Stimulated activated CD4-positive, alpha-beta T cell treated with anti-CD3 and anti-CD28 coated beads, Interleukin-12 subunit alpha, Interleukin-12 subunit beta, amount 100 ng/mL, for 48 hours (primary cell): Measurements from ENCODE around the gene LRRN2.

ENCODE experiments used
- DNase-seq, 3 donors: peaks; one replicate each; pipeline ENCODE4 v3.0.0-alpha.2; 2020; ENCODE audit warnings: low read depth in 2 of 3, low spot score in 1 of 3

The LRRN2 gene

DNA sequence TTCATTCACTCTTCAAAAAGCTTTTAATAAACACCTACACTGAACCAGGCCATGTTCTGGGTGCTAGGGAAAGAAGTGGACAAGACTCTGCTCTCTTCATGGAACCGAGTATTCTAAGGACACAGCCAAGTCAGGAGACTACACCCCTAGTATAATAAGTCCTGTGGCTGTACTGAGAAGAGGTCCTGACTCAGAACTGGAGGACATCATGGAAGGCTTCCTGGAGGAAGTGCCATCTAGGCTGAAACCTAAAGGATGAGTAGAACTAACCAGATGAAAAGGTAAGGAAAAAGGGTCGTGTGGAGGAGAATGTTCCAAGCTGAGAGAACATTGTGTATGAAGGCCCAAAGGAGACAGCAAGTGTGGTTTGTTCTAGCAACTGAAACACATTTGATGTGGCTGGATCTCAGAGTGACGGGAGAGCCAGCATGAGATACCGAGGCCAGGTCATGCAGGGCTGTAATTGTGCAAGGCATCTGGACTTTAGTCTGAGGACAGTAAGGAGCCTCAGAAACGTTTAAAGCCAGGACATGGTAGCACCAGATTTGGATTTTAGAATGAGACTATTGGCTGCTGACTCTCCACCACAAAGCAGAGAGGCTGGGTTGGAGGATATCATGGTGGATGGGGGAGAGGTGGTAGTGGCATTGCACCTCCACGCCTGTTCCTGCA is 82.5 kb downstream of the LRRN2 start:
- DNase-seq, result no peak

DNA sequence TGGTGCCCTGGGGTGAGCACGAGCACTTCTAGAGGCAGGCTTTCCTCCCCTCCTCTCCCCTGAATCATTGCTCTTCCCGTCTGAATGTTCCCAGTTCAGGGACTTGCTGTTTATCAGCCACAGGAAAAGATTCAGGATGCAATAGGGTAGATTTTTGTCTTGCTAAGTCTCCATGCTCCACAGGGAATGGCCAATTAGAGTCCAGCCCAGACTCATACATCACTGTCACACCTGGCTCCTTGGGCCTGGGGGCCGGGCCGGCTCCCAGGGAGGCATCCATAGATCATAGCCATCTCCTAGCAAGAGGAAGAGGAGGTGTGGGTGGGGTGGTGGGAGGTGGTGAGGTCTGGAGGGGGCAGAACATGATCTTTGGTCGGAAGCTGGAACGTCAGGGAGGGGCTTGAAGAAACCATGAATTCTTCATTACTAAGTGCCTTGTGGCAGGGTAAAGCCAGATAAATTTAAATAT is 83.4 kb downstream of the LRRN2 start:
- DNase-seq, result no peak

DNA sequence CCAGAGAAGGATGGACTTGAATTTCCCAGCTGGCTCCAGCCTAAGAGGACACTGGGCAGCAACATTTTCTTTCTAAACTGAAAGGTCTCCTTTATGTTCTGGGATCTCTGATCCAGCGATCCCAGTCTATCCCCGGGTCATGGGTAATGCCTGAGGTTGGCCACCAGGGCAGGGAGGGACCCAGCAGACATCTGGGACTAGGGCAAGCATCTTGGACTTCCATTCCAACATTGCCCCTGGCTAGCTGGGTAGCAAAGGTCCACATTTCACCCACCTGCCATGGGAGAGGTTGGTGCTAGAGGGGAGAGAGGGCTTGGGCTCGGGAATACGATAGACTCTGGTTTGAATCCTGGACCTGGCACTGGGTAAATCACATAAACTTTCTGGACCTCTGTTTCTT is 84.6 kb downstream of the LRRN2 start:
- no peak for DNase-seq

DNA sequence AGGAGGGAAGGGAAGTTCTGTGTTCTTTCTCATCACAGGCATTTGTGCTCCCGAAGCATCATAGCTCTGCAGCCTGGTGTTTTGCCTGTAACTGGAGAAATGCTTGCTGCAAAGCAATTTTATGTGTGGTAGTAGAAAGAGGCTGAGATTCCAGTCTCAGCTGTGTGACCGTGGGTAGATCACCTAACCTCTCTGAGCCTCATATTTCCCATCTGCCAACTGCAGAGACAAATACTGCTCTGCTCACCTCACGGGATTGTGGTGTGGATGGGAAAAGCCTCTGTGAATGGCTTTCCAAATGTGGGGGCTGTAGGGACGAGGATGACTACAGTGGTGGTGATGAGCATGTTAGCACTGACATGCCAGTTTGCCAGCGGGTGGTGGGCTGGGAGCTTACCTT is 85.3 kb downstream of the LRRN2 start:
- no peak for DNase-seq

DNA sequence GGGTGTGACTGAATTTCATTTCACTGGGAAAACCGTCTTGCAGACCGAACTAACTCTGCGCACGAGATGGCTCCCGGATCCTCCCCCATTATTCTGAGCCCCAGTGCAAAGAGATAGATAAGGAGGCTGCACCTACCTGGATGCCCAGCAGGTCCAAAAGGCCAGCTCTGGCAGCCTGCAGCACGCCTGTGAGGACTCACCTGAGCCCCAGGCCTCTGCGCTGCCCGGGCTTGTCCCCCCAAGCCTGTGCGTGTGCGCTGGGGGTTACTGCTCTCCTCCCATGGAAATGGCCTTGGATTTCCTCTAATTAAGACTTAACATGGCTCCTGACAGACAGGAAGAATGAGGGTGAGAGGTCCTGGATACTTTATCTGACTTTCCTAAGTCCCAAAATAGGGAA is 85.9 kb downstream of the LRRN2 start:
- DNase-seq, result no peak

DNA sequence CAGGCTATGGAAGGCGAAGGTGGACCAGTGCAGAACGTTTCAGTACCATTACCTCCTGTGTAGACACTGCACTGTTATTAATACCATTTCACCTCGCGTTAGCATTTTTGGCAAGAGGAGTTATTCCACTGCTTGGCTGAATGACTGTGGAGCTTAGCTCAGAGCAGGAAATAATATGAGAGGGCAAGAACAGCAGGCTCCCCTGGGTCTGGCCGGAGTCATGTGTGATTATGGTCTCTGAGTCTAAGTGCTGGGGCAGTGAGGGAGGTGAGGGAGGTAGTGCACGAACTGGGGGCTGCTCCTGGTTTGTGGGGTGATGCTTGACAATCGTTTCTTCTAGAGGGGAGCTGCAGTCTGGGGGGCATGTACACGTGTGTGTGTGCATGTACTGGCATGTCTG is 86.4 kb downstream of the LRRN2 start:
- DNase-seq, result no peak

DNA sequence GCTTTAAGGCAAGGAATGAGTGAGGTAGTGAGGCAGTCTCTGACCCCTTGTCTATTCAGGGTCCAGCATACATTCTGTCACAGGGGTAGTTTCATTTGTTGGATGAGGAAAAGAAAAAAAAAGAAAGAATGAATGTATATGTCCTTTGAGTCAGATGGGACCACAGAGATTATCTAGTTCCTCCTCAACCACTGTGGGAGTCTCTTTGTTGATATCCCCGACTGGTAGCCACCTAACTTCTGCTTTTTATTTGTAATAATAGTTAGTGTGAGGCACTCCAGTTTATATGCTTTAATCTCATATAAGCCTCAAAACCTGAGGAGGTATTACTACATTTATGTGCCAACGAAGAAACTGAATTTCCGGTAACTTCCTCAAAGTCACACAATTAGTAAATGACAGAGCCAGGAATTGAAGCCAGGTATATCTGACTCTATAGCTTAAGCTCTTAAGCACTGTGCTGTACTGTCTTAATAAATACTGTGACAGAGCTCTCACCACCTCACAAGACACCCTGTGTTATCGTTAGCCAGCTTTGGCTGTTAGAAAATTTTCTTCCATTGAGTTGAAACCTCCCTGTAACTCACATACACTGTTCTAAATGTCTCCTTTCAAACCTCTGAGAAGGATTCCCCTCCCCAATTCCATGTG is 87.1 kb downstream of the LRRN2 start:
- no peak for DNase-seq

DNA sequence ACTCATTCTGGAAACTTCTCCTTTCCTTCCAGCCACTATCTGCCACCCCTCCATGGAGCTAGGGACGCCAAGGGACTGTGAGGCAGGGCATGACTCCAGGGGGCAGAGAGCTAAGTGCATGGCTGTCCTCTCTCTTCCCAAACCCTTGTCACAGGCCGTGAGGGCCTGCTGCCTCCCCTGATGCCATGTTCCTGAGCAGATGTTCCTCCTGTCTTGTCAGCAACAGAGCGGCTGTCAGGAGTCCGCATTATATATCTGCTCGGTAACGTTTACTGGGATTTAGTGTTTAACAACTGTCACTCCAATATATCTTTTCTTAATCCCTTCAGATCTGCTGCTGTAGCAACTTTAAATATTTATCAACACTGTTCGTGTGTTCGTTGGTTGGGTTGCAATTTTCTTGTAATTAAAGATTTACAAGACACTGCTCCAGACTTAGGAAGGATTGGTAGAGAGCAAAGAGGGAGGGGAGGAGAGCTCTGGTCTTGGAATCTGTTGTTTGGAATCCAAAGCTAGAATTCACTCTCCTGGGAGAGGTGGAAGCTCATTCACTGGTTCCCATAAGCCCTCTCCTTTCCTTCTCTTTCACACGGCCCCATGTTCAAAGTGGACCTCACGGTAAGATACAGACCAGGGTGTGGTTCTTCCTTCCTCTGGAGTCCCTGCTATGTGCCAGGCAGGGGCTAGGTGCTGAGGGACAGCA is 93.1 kb downstream of the LRRN2 start:
- DNase-seq, result no peak

DNA sequence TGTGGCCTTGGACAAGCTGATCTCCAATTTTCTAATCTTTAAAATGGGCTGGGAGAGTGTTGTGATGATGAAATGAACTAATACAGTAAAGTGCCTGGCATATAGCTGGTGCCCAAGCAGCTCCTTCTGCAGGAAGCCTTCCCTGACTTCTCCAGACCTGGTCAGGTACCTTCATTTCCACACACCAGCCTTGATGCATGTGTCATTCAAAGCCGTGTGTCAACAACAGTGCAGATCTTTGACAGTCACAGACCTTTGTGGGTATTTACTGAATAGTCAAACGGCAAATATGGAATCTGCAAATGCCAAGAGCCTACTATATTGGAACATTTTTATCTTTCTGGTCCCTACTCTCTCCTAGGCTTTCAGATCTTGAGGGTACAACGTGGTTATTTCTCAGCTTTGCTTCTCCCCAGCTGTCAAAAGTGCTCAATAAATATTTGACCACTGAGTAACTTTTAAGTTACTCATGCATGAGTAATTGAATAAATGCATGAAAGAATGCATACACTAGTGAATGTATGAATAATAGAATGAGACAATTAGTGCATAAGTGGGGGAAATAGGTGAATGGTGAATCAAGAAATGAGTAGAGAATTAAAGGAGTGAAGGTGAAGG is 94.0 kb downstream of the LRRN2 start:
- DNase-seq, result no peak

DNA sequence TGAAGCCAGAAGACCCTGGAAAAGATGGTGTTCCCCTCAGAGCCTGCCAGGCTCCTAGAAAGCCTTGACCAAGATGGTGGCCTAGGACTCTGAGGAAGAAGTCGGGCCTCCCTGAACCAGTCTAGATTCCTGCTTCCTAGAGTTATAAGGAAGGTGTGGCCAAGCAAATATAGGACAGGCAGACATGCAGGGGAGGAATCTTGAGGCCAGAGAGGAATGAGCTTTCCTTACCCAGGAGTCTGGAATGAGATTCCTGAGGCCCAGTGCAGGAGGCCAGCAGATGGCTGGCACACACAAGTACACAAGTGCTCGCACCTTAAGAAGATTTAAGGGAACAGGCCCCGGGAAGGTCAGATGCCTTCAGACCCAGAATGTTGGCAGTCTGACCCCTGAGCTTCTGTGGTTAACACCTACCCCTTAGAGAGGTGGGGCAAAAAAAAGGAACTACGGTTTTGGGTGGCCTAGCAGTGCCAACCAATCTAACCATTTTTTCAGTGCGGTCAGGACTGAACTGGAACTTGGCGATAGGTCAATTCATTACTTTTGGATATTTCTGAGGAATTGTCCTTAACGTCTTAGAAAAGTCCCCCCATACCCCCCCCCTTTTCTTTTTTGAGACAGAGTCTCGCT is 96.0 kb downstream of the LRRN2 start:
- DNase-seq, result no peak

DNA sequence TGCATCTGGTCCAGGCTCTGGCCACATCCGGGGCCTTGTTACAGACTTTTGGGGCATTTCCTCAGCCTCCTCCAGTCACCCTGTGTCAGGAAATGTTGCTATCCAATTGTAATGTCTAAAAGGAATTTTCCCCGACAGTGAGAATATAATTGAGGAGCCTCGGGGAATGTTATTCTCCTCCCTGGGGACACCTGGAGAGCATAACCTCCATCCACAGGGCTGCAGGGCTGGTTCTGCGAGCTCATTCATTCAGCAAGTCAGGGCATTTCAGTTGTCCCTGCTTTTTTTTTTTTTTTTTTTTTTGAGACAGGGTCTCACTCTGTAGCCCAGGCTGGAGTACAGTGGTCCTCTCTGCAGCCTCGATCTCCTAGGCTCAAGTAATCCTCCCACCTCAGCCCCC is 96.7 kb downstream of the LRRN2 start:
- no peak for DNase-seq

DNA sequence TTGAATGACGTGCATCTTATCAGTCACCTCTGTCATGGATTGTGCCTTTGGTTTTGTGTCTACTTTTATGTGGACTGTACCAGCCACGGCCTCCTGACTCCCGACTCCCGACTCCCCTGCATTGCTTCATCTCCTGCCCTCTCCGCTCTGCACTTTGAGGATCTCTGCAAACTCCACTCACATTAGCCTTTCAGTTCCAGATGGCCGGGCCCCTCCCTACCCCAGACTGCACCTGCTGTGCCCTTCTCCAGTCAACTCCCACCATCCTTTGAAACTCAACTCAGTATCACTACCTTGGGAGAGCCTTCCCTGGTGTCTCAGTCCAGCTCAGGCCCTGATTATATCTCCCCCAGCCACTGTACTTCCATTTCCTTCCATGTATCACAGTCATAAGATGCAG is 97.9 kb downstream of the LRRN2 start:
- no peak for DNase-seq

DNA sequence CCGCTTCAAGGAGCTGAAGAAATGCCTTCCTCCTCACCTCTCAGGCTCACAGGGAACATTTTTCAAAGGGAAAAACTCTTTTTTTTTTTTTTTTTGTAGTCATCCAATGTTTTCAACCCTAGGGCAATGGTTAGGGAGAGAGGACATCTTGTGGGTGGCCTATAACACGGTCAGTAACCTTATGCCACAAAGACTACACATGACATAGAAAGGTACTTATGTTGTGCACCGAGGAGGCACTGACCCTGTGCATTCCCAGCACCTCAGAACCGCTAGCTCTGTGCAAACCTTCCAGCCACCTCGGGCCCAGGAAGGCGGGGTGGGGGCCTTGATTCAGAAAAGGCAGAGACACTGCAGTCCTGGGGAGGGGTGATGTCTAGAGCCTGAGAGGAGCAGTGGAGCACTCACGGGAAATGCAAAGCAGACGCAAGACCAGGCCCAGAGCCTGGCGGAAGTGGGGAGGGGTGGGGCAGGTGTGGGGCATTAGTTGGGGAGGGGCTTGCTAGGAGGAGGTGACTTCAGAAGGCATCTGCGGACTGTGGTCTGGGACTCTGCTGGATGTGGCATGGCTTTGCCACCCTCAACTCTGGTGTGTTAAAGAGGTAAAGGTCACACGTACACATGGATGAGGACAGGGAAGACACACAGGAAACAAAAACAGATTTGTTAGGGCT is 100.7 kb downstream of the LRRN2 start:
- DNase-seq, result no peak

DNA sequence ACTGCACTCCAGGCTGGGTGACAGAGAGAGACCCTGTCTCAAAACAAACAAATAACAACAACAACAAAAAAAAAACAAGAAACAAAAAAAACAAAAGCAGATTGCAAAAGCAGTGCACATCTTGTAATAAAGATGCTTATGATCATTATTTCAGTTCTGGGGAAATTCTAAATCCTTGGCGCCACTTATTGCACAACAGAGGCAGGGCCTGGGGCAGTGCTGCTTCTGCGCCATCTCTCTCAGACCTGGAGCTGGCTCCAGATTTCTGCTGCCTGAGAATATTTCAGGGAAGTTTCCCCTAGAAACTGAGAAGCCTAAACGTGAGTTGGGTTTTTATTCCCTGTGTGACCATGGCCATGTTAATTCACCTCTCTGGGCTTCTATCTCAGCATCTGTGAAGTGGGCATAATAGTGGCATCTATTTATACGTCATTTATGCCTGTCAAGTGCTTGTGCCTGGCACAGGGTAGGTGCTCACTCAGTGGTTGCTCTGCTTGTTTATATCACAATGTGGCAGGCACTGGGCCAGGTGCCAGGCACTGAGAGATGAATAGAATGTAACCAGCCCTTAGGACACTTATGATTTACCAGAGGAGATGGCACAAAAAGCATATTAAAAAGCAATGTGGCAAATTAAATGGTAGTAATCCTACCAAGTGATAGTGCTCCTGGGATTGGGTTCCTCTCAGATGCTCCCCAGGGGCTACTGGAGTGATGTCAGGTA is 101.5 kb downstream of the LRRN2 start:
- no peak for DNase-seq

DNA sequence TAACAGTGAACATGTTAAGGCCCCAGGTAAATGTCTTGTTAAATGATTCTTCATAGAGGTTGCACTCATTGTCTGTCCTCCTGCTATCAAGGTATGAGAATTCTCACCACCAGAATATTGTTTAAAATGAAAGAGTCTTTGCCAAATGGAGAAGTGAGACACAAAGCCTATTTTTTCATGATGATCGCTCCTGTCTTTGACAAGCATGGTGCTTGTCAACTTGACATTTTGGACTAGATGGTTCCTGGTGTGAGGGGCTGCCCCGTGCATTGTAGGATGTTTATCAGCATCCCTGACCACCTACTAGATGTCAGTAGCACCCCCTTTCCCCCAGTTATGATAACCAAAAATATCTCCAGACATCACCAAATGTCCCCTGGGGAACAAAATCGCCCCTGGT is 103.8 kb downstream of the LRRN2 start:
- no peak for DNase-seq

DNA sequence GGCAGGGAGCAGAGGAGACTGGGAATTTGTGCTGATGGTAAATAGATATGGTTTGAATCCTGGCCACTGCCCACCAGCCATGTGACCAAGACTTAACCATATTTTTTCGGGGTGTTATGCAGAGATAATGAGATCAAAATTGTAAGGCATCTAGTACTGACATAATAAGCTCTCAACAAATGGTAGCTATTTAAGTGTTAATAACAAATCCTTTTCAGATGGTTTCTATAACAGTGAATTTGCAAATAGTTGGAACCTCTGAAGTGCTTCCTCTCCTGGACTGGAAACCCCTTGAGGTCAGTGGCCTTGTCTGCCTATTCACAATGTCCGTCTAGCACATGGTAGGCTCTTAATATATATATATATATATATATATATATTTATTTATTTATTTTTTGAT is 104.7 kb downstream of the LRRN2 start:
- DNase-seq, result no peak

DNA sequence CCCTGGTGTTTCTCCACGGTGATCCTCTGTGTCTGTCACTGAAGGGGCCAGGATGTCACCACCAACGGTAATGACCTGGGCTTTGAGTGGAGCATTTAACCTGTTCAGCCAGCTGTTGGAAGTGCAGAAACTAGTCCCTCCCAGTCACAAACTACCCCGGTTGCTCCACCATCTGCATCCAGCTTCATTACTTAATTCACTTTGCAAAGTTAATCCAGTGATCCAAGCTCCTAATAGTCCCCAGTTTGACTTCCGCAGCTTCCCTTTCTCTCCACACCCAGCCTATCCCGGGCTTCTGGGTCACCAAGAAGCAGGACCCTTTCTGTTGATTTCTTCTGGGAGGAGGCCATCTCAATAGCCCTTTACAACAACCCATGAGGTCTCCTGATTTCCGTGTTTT is 105.9 kb downstream of the LRRN2 start:
- DNase-seq, result no peak

DNA sequence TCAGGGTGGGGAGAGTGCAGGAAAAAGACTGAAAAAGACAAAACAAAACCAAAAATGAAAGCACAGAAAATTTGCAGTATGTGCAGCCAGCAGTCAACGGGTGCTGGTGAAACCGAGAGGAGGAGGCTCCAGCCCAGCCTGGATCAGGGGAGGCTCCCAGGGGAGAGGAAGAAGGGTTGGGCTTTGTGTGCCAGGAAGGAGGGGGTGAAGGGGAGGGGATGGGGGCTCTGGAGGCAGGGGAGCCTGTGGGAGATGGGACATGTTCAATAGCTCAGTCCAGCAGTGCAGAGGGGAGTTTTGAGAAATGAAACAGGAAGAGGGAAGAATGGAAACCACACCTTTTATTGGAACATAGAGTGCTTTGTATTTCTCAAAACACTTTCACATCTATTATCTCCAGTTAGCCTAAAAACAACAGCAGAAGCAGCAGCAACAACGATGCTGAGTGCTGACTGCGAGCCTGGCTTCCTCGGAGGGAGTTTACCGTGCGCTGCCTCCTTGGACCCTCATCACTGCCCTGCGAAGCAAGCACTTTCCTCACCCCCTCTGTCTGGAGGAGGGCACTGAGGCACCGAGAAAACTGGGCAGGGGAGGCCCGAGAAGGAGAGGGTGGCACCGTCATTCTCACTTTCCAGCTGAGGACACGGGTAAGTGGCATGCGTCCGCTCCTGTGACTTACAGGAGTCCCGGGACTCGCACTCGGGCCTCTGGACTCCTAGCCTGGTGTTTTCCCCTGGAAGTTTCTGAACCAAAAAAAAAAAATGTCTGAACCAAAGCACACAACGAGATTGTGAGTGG is 106.5 kb downstream of the LRRN2 start:
- peak in 2 of 3 donors; percentile 12 to 18 for DNase-seq

DNA sequence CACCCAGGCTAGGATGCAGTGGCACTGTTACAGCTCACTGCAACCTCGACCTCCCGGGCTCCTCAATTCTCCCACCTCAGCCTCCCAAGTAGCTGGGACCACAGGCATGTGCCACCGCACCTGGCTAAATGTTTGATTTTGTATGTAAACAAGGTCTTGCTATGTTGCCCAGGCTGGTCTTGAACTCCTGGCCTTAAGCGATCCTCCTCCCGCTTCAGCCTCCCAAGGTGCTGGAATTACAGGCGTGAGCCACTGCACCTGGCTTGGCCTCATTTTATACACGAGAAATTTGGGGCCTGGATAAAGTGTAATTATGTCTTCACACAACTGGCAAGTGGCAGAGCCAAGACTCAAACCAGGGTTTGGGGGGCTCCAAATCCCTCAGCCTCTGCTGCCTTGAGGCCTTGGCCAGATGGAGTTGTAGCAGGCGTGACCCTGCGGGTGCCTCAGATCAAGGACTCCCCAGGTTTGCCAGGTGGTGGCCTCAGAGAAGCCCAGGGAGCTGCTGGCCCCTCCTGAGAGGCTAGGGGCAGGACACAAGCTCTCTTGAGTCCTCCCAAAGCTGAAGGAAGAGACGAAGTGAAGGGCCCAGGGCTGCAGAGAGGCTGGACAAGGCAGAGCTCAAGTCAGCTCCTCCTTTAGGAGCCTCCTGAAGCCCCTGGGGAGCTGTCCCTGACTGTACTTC is 107.6 kb downstream of the LRRN2 start:
- DNase-seq, result no peak
